GM23248 (cell line): ENCODE measurements around the gene HMG20B.

Experiments
- EZH2 ChIP-seq: fragments of 200-600 bp; sonication (generic); IDR thresholded peaks from 2 replicates; pipeline ENCODE4 v1.6.1; 2018; ENCODE audit warnings: antibody characterized with exemption, mild to moderate bottlenecking; ENCODE audit not compliant: insufficient read depth, poor library complexity, severe bottlenecking
- EZH2phosphoT487 ChIP-seq: fragments of 200-600 bp; sonication (generic); IDR thresholded peaks from 2 replicates; pipeline ENCODE4 v1.6.1; 2018; ENCODE audit warnings: antibody characterized with exemption, moderate library complexity, mild to moderate bottlenecking, low read depth; ENCODE audit not compliant: insufficient read depth

DNA sequence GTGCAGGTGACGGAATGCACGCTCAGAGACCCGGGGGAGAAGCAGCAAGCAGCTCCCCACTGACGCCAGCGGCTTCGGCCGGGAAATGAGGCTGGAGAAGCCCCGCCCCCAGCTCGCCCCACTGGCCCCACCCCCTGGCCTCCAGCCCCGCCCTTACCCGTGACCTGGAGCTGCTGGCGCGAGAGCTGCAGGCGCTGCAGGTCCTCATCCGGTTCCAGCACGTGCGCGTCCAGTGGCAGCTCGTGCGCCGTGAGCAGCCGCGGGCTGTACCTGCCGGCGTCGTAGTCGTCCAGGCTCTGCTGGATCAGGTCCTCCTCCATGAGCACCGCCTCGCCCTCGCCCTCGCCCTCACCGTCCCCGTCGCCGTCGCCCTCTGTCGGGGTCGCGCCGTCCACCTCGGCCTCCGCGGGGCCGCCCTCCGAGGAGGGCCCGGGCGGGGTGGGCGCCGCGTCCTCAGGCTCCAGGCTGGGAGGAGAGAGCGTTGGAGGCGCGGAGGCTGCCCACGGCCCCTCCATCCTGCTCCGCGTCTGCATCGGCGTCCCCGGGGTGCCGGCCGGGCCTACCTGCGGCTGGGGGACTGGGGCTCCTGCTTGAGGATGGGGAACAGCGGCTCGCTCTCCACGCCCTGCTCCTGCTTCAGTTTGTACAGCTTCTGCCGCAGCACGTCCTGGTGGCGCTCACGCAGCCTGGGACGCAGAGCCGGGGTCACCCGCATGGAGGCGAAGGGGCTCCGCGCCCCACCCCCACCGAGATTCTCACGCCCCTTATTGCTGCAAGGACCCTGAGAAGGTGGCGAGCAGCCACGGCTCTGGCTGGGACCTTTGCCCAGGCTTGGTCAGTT lies 40.4 kb downstream of the HMG20B start:
- TF ChIP-seq EZH2: no peak
- no peak for TF ChIP-seq EZH2phosphoT487
